ENCODE results near the gene SLC2A6. TPM values are rescaled to one million over a fixed set of nuclear protein-coding genes. Genes with fewer than 3 reads are reported as not detected.
A peak's percentile ranks its signal among the peaks of the same experiment; 100 is the strongest.

The SLC2A6 gene
- total and polyA plus RNA-seq, 10 of the 15 experiments (the other 5 are each of a cell fraction or from before 2014, with no cell fraction given), result 1.1 to 37.9 (median 18.3) TPM

- no peak for TF ChIP-seq SMARCA5 (IDR thresholded peaks at IDR 0.05)
- 0 out of 2 replicates have a peak, but pooled peaks have one; percentile 62 for TF ChIP-seq NFIC (IDR thresholded peaks at IDR 0.05; ENCODE audit: low read depth, low read length)
- no peak for TF ChIP-seq ZNF207 (IDR thresholded peaks at IDR 0.05; ENCODE audit: borderline replicate concordance)
- peak; percentile 72 for TF ChIP-seq RUNX3 (IDR thresholded peaks at IDR 0.05; ENCODE audit: low read length)
- no peak for TF ChIP-seq SP1 (IDR thresholded peaks at IDR 0.05; ENCODE audit: low read depth, low read length)
- no peak for TF ChIP-seq CEBPZ (IDR thresholded peaks at IDR 0.05; ENCODE audit: low read depth, low read length)
- TF ChIP-seq POLR2AphosphoS2 (IDR thresholded peaks at IDR 0.05; ENCODE audit: low read depth, low read length), result no peak
- 0 out of 2 replicates have a peak, but pooled peaks have one; percentile 10 for TF ChIP-seq CREB1 (IDR thresholded peaks at IDR 0.05; ENCODE audit: low read depth)
- TF ChIP-seq TBL1XR1 (IDR thresholded peaks at IDR 0.05; ENCODE audit: low read depth, low read length), result 0 out of 2 replicates have a peak, but pooled peaks have one; percentile 41
- TF ChIP-seq ZNF687 (IDR thresholded peaks at IDR 0.05), result no peak
- TF ChIP-seq IRF4 (IDR thresholded peaks at IDR 0.05; ENCODE audit: low read depth, low read length), result peak; percentile 87
- peak; percentile 45; the same call in 1 of the 2 replicates for TF ChIP-seq TARDBP (IDR thresholded peaks at IDR 0.05; ENCODE audit: borderline replicate concordance)
- no peak for TF ChIP-seq MEF2A (IDR thresholded peaks at IDR 0.05; ENCODE audit: insufficient read depth, low read depth, low read length)
- TF ChIP-seq POU2F2 (IDR thresholded peaks at IDR 0.05; ENCODE audit: borderline replicate concordance, low read depth, low read length), result no peak
- TF ChIP-seq ZBTB40 (IDR thresholded peaks at IDR 0.05; ENCODE audit: borderline replicate concordance), result no peak
- 0 out of 2 replicates have a peak, but pooled peaks have one; percentile 50 for TF ChIP-seq FOXM1 (IDR thresholded peaks at IDR 0.05; ENCODE audit: low read depth, low read length)
- TF ChIP-seq BACH1 (IDR thresholded peaks at IDR 0.05; ENCODE audit: borderline replicate concordance), result no peak
Observed at GRCh38 chr9:133477992-133478850, 678 bp downstream of the SLC2A6 start (continued).
